ENCODE results near the gene SAG. TPM values are rescaled to one million over a fixed set of nuclear protein-coding genes. Genes with fewer than 3 reads are reported as not detected.
A peak's percentile ranks its signal among the peaks of the same experiment; 100 is the strongest.

The SAG gene
- polyA plus RNA-seq, 1 experiment = not detected

GRCh38 chr2:233351423-233351822 lies 43.8 kb downstream of the SAG start:
- no peak overlapping the region for H3K4me3 ChIP-seq (ENCODE audit: low read depth, low read length)
- peaks cover 4% of the 10 kb centered on the region for H3K27me3 ChIP-seq (ENCODE audit: control insufficient read depth, insufficient read depth, low read length)
- ChIA-PET POLR2A (no interaction called here), CTCF (interaction anchor here (1.4 kb wide), 1 partner anchor 92 kb away, joined by 3 read pairs; no protein-coding TSS in a partner anchor)
- DNase-seq (ENCODE audit: low read depth, low spot score) = no peak
- no peak overlapping the region for H3K27ac ChIP-seq (ENCODE audit: low read depth, low read length)
- peaks cover 8% of the 10 kb centered on the region; the same call in 1 of the 2 replicates for H3K9me3 ChIP-seq (ENCODE audit: control insufficient read depth, insufficient read depth, low read length)
- TF ChIP-seq CTCF (IDR thresholded peaks at IDR 0.05; ENCODE audit: low read depth, low read length) = no peak

- H3K4me3 ChIP-seq (ENCODE audit: low read depth, low read length) = no peak overlapping the region
- POLR2A ChIA-PET = no interaction called here
- DNase-seq (ENCODE audit: low read depth, low spot score) = no peak
- H3K27ac ChIP-seq (ENCODE audit: low read depth, low read length) = no peak overlapping the region
- H3K9me3 ChIP-seq (ENCODE audit: control insufficient read depth, insufficient read depth, low read length) = peaks cover 8% of the 10 kb centered on the region; the same call in 1 of the 2 replicates
- H3K27me3 ChIP-seq (ENCODE audit: control insufficient read depth, insufficient read depth, low read length) = peaks cover 4% of the 10 kb centered on the region
- CTCF ChIA-PET = interaction anchor here (1.4 kb wide), 1 partner anchor 91 kb away, joined by 3 read pairs; no protein-coding TSS in a partner anchor
- no peak for TF ChIP-seq CTCF (IDR thresholded peaks at IDR 0.05; ENCODE audit: low read depth, low read length)
These were observed 44.7 kb downstream of the SAG start for GRCh38 chr2:233352141-233352842.

DNA sequence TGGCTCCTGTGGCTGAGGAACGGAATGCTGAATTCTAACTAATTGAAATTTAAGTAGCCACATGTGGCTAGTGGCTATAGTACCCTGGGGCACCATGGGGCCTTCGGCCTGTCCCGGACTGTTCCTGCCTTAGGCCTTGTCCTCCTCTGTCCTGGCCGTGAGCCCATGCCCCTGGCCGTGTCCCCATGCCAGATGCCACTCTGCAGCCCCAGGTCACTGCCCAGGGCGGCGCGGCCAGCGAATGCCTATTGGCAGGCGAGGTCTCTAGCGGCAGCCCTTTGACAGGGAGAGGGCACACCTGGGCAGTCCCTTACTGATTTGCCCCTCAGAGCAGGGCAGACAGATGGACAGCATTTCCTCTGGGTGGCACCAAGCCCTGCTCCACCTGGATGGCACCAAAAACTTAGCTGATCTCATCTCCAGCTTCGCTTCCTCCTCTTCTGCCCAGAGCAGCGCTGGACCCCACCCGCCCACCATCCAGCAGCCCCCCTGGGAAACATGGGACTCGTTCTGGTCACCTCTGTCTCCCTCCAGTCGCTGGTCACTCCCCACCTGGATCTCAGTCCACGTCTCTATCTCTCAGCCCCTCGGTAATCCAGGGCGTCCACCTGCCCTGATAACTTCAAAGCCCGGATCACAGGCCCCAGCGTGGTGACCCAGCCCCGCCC lies 45.6 kb downstream of the SAG start:
- ChIA-PET CTCF (interaction anchor here (0.6 to 2.2 kb wide), 23 partner anchors 9 to 491 kb away, joined by 3 to 15 read pairs (median 5); partner anchors contain the start of gene ATG16L1), POLR2A (no interaction called here)
- no peak overlapping the region for H3K4me3 ChIP-seq (ENCODE audit: low read depth, low read length)
- no peak overlapping the region for H3K27ac ChIP-seq (ENCODE audit: low read depth, low read length)
- peaks cover 4% of the 10 kb centered on the region for H3K27me3 ChIP-seq (ENCODE audit: control insufficient read depth, insufficient read depth, low read length)
- no peak for TF ChIP-seq CTCF (IDR thresholded peaks at IDR 0.05; ENCODE audit: low read depth, low read length)
- peaks cover 8% of the 10 kb centered on the region; the same call in 1 of the 2 replicates for H3K9me3 ChIP-seq (ENCODE audit: control insufficient read depth, insufficient read depth, low read length)
- no peak for DNase-seq (ENCODE audit: low read depth, low spot score)

- H3K27ac ChIP-seq (ENCODE audit: low read depth, low read length) = no peak within 1 kb of the TSS
- ChIA-PET CTCF (interaction anchor here (0.6 to 2.2 kb wide), 23 partner anchors 9 to 490 kb away, joined by 3 to 15 read pairs (median 5); partner anchors contain the start of gene ATG16L1), POLR2A (no interaction called here)
- peaks cover 8% of the 10 kb centered on the region; the same call in 1 of the 2 replicates for H3K9me3 ChIP-seq (ENCODE audit: control insufficient read depth, insufficient read depth, low read length)
- no peaks in the 10 kb centered on the region for H3K27me3 ChIP-seq (ENCODE audit: control insufficient read depth, insufficient read depth, low read length)
- peak; percentile 9; the same call in 1 of the 2 replicates for TF ChIP-seq CTCF (IDR thresholded peaks at IDR 0.05; ENCODE audit: low read depth, low read length)
- peak within 1 kb of the TSS; percentile 72 for H3K4me3 ChIP-seq (ENCODE audit: low read depth, low read length)
- DNase-seq (ENCODE audit: low read depth, low spot score) = no peak
These were observed 46.3 kb downstream of the SAG start, which contains the start of gene DGKD for GRCh38 chr2:233353769-233354499. DGKD (plus strand) TSS chr2:233354494; CDS start chr2:233354519, 25 bp downstream.
